Lung (tissue), 12 donors: ENCODE measurements around the gene CD79A. TPM values are rescaled to one million over a fixed set of nuclear protein-coding genes. Genes with fewer than 3 reads are reported as not detected.

Experiments used
- ATAC-seq: fragments of 200-7000 bp; cut with Tn5 transposase; one replicate; pipeline ENCODE4 v1.9.1; 2020; ENCODE audit warnings: moderate number of reproducible peaks; ENCODE audit not compliant: insufficient read depth, low FRiP score
- DNase-seq, 3 donors: peaks; one replicate each; pipeline ENCODE4 v3.0.0-alpha.2; 2013 to 2017
- H3K27ac ChIP-seq, 2 donors: one replicate each; pipeline ENCODE4 v1.5.1; 2013; ENCODE audit warnings: mild to moderate bottlenecking in 2 of 2, moderate library complexity in 2 of 2, control low read depth in 1 of 2, inconsistent platforms in 1 of 2, low read depth in 1 of 2, low read length in 1 of 2
- H3K27me3 ChIP-seq, 3 donors: one replicate each; pipeline ENCODE4 v1.5.1; 2013; ENCODE audit warnings: low read length in 2 of 3; ENCODE audit not compliant: control insufficient read depth in 3 of 3, insufficient read depth in 3 of 3
- H3K36me3 ChIP-seq, 4 donors: one replicate each; pipeline ENCODE4 v1.5.1; 2013; ENCODE audit warnings: low read length in 4 of 4, mild to moderate bottlenecking in 1 of 4, moderate library complexity in 1 of 4; ENCODE audit not compliant: control insufficient read depth in 4 of 4, insufficient read depth in 4 of 4
- H3K4me1 ChIP-seq, 5 donors: one replicate each; pipeline ENCODE4 v1.5.1; 2013; ENCODE audit warnings: low read length in 5 of 5, mild to moderate bottlenecking in 2 of 5, moderate library complexity in 1 of 5; ENCODE audit not compliant: control insufficient read depth in 5 of 5, insufficient read depth in 5 of 5
- H3K4me3 ChIP-seq: one replicate; pipeline ENCODE4 v1.5.1; 2013; ENCODE audit warnings: mild to moderate bottlenecking, control low read depth, moderate library complexity
- H3K9ac ChIP-seq, 2 donors: one replicate each; pipeline ENCODE4 v1.5.1; 2013; ENCODE audit warnings: low read length in 2 of 2, control low read depth in 1 of 2; ENCODE audit not compliant: insufficient read depth in 1 of 2
- H3K9me3 ChIP-seq, 4 donors: one replicate each; pipeline ENCODE4 v1.5.1; 2013; ENCODE audit warnings: low read length in 3 of 4, mild to moderate bottlenecking in 1 of 4, moderate library complexity in 1 of 4; ENCODE audit not compliant: control insufficient read depth in 4 of 4, insufficient read depth in 3 of 4
- CTCF ChIP-seq: IDR thresholded peaks from 2 replicates; pipeline ENCODE4 v1.5.1; 2012; ENCODE audit warnings: mild to moderate bottlenecking; ENCODE audit errors: control extremely low read depth, extremely low read depth
- WGBS, 2 donors: extraction: QIAGEN DNeasy Blood & Tissue Kit; methylation state at CpG; one replicate each; pipeline ENCODE4 v1.1.7; 2013; 5-methylcytosine and 5-hydroxymethylcytosine counted together
- polyA plus RNA-seq, 2 donors: library from polyadenylated mRNA; stranded (reverse); fragments of 200-250 nt; gene quantifications; one replicate each; pipeline ENCODE4 v1.2.1, GENCODE V29; 2013
- total RNA-seq, 2 donors: library from RNA; depleted of rRNA in 1 of 2; stranded (reverse); fragments of >200 nt in 1 of 2; gene quantifications; one replicate each; pipeline ENCODE4 v1.2.1, GENCODE V29; 2014 to 2021
- donor health status: control.
- donor health status: control.
- donor health status: Bipolar disorder and iron deficiency.
- donor health status: healthy.
- donor health status: DM: yes; HTN: yes; CAD: no.

CD79A gene
- total and polyA plus RNA-seq, 4 donors, result 1.4 to 14.8 (median 5.9) TPM

GRCh38 chr19:41882568-41883462 lies 5.7 kb downstream of the CD79A start, which contains the start of gene ARHGEF1:
Gene ARHGEF1, plus strand, starts transcription at chr19:41883184. Its CDS starts 4,899 bp downstream, at chr19:41888083.
- H3K27ac ChIP-seq, result peak within 1 kb of the TSS; percentile 85 to 96

GRCh38 chr19:41883463-41883820 lies 6.4 kb downstream of the CD79A start:
- no peak for DNase-seq
- no peak for ATAC-seq
- peaks cover 0 to 35% (median 7%) of the 10 kb centered on the region in 5 donors for H3K4me1 ChIP-seq
- no peak for TF ChIP-seq CTCF
- 0 to 1% methylated on average over 23 of the region's 23 CpGs for WGBS, 2 donors
- H3K36me3 ChIP-seq, result peaks cover 0 to 4% (median 1%) of the 10 kb centered on the region in 4 donors
- peak overlapping the region in 1 of 2 donors; percentile 62 for H3K9ac ChIP-seq
- peak overlapping the region; percentile 85 to 96 for H3K27ac ChIP-seq
- peak overlapping the region; percentile 98 for H3K4me3 ChIP-seq
- no peaks in the 10 kb centered on the region for H3K9me3 ChIP-seq
- H3K27me3 ChIP-seq, result no peaks in the 10 kb centered on the region

More at GRCh38 chr19:41882568-41883462, 5.7 kb downstream of the CD79A start, which contains the start of gene ARHGEF1:
- DNase-seq, result peak; percentile 42 to 57 (median 45)
- H3K27me3 ChIP-seq, result peaks cover 0 to 3% (median 0%) of the 10 kb centered on the region in 3 donors
- ATAC-seq, result peak; percentile 29
- H3K4me1 ChIP-seq, result peaks cover 0 to 33% (median 7%) of the 10 kb centered on the region in 5 donors
- TF ChIP-seq CTCF, result no peak
- peaks cover 0 to under 1% (median 0%) of the 10 kb centered on the region in 4 donors for H3K36me3 ChIP-seq
- peak within 1 kb of the TSS; percentile 98 for H3K4me3 ChIP-seq
- no peaks in the 10 kb centered on the region for H3K9me3 ChIP-seq
- 1% methylated on average over 23 to 80 of the region's 80 CpGs for WGBS, 2 donors
- H3K9ac ChIP-seq, result peak within 1 kb of the TSS; percentile 25 to 62

- peak; percentile 93 for ATAC-seq
- peak overlapping the region; percentile 85 to 96 for H3K27ac ChIP-seq
- H3K4me3 ChIP-seq, result peak overlapping the region; percentile 98
- WGBS, 2 donors, result 1% methylated on average over 62 to 66 of the region's 66 CpGs
- peak; percentile 17 for TF ChIP-seq CTCF
- H3K36me3 ChIP-seq, result peaks cover 0 to 10% (median 3%) of the 10 kb centered on the region in 4 donors
- no peaks in the 10 kb centered on the region for H3K27me3 ChIP-seq
- DNase-seq, result peak; percentile 95 to 97 (median 95)
- peaks cover 0 to 35% (median 7%) of the 10 kb centered on the region in 5 donors for H3K4me1 ChIP-seq
- H3K9ac ChIP-seq, result peak overlapping the region; percentile 32 to 78
- H3K9me3 ChIP-seq, result no peaks in the 10 kb centered on the region
These were observed 7.0 kb downstream of the CD79A start for GRCh38 chr19:41883821-41884733.
